ENCODE data around the gene HOXB13. TPM values are rescaled to one million over a fixed set of nuclear protein-coding genes. Genes with fewer than 3 reads are reported as not detected.

The HOXB13 gene
- polyA plus RNA-seq, 1 of the 3 experiments (the other 2 are of a cell fraction) = not detected

DNA sequence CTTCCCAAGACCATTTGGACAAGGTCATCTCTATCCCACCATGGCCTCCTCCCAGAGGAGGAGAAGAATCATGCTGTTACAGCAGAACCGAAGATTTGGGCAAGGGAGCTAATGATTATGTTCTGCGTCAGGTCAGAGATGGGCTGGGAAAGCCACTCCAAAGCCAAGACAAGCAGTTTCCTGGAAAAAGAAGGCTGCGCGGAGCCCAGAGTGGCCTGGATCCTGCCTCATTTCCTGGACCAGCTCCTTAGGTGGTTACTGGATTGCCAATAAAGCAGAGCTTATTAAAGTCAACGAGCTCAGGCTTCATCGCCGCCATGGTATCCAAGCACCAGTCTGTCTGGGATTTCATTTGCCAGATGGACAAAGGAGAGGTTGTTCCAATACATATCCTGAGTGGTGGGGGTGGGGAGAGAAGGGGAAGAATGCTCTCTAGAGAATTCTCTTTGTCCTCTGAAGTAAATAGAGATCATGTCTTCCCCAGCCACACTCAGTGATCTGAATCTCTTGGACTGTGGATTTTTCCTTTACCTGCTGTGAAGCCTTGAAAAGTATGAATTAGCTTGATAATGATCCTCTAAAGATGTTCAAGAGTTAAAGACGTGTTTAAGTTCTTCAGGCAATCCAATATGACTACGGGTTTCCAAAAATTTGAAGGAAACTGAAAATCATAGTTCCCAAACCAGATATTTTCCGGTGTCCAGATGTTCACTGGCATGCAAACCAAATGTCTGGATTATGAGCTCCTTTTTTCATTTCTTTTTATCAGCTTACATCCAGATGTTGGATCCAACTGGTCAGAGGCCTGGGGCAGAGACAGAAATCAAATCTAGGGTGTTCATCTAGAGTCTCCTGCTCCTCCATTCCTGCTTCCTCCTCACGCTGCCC, 23.9 kb downstream of the HOXB13 start (continued):
- no peak for TF ChIP-seq TAF1 (IDR thresholded peaks at IDR 0.05; ENCODE audit: borderline replicate concordance, low read depth, low read length)
- TF ChIP-seq JUND (IDR thresholded peaks at IDR 0.05) = no peak
- TF ChIP-seq USF2 (IDR thresholded peaks at IDR 0.05; ENCODE audit: borderline replicate concordance, low read depth, low read length) = no peak
- no peak for TF ChIP-seq USF1 (IDR thresholded peaks at IDR 0.05; ENCODE audit: borderline replicate concordance, low read depth)
- TF ChIP-seq SMC3 (IDR thresholded peaks at IDR 0.05; ENCODE audit: low read depth, low read length) = no peak
- no peak for TF ChIP-seq RXRA (IDR thresholded peaks at IDR 0.05; ENCODE audit: borderline replicate concordance, low read depth)
- TF ChIP-seq ELF1 (IDR thresholded peaks at IDR 0.05) = no peak
- TF ChIP-seq RFX5 (IDR thresholded peaks at IDR 0.05; ENCODE audit: low read length) = no peak

DNA sequence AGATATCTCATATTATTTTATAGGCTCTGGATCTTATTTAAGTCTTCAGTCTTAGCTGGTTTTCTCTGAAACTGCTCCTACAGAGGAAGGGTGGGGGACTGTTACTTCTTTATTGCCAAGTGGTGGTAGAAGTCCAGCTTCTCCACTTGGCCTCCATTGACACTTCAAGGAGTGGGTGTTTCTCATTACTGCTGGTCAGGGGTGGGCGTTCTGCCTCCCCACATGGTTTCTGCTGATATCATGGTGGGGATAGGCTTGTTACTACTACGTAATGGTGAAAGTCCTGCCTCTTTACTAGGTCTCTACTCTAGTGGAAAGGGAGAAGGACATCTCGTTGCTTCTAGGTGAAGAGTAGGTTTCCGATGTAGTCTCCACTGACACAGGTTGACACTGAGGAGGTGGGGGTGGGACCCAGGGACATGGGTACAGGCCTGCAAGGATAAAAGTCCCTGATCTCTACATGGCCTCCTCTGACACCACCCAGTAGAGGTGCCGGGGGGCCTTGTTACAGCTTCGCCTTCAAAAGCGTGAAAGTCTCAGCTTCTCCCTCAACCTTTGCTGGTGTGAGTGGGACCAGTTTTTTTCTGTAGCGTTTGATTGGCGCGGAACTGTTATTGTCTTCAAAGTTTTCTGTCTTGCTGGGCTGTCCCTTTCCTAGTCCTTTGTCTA, 26.6 kb downstream of the HOXB13 start:
- WGBS (ENCODE audit: low lambda C conversion rate) = 15% methylated on average over 10 of the region's 10 CpGs
- POLR2A ChIA-PET = no interaction called here

More for the DNA sequence above, 26.6 kb downstream of the HOXB13 start:
- Histone ChIP-seq H2AFZ (ENCODE audit: low read depth) (no peak overlapping the region), H3F3A (replicated peaks; ENCODE audit: insufficient read depth) (no peaks in the 10 kb centered on the region), H3K9me2 (no peaks in the 10 kb centered on the region), H3K36me3 (replicated peaks in 1 of 2; ENCODE audit: control insufficient read depth in 1 of 2, insufficient read depth in 2 of 2, low read length in 1 of 2) (no peaks in the 10 kb centered on the region), H3K9ac (no peak overlapping the region), H3K4me2 (no peak overlapping the region), H4K20me1 (ENCODE audit: insufficient read depth) (no peaks in the 10 kb centered on the region), H3K4me1 (ENCODE audit: control insufficient read depth in 1 of 2, insufficient read depth in 2 of 2, low read depth in 1 of 2, low read length in 1 of 2) (no peaks in the 10 kb centered on the region), H3K4me3 (ENCODE audit: low read depth in 2 of 2, low read length in 1 of 2) (no peak overlapping the region), H3K27ac (ENCODE audit: low read depth in 2 of 2, low read length in 1 of 2) (no peak overlapping the region), H3K9me3 (no peaks in the 10 kb centered on the region), H3K27me3 (ENCODE audit: insufficient read depth) (peaks cover 94% of the 10 kb centered on the region), H3K79me2 (ENCODE audit: insufficient read depth) (no peaks in the 10 kb centered on the region)
- CTCF ChIA-PET = interaction anchor here (0.9 to 1.4 kb wide), 5 partner anchors 22 to 182 kb away, joined by 3 to 4 read pairs (median 3); no protein-coding TSS in a partner anchor
- TF ChIP-seq, protein P1, sequence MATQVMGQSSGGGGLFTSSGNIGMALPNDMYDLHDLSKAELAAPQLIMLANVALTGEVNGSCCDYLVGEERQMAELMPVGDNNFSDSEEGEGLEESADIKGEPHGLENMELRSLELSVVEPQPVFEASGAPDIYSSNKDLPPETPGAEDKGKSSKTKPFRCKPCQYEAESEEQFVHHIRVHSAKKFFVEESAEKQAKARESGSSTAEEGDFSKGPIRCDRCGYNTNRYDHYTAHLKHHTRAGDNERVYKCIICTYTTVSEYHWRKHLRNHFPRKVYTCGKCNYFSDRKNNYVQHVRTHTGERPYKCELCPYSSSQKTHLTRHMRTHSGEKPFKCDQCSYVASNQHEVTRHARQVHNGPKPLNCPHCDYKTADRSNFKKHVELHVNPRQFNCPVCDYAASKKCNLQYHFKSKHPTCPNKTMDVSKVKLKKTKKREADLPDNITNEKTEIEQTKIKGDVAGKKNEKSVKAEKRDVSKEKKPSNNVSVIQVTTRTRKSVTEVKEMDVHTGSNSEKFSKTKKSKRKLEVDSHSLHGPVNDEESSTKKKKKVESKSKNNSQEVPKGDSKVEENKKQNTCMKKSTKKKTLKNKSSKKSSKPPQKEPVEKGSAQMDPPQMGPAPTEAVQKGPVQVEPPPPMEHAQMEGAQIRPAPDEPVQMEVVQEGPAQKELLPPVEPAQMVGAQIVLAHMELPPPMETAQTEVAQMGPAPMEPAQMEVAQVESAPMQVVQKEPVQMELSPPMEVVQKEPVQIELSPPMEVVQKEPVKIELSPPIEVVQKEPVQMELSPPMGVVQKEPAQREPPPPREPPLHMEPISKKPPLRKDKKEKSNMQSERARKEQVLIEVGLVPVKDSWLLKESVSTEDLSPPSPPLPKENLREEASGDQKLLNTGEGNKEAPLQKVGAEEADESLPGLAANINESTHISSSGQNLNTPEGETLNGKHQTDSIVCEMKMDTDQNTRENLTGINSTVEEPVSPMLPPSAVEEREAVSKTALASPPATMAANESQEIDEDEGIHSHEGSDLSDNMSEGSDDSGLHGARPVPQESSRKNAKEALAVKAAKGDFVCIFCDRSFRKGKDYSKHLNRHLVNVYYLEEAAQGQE (IDR thresholded peaks at IDR 0.05; ENCODE audit: low read depth, low read length) = no peak
- TF ChIP-seq GATA2 (CRISPR knock-in tag; IDR thresholded peaks at IDR 0.05) = no peak
- DNase-seq = no peak

Data from SK-N-SH (cell line).